Hematopoietic multipotent progenitor cell treated with erythropoietin and hydrocortisone succinate and interleukin-3 and kit ligand, for 4 days (in vitro differentiated cells): ENCODE results near the gene VAMP3.

Source experiments
- DNase-seq: peaks from one replicate; pipeline ENCODE4 v3.0.0-alpha.2; 2015

The VAMP3 gene

GRCh38 chr1:7821282-7821681 is 50.2 kb downstream of the VAMP3 start:
- DNase-seq = no peak

GRCh38 chr1:7824701-7825100 is 53.6 kb downstream of the VAMP3 start:
- DNase-seq = no peak

- peak; percentile 9 for DNase-seq
These were observed 55.3 kb downstream of the VAMP3 start for GRCh38 chr1:7826363-7826762.

DNA sequence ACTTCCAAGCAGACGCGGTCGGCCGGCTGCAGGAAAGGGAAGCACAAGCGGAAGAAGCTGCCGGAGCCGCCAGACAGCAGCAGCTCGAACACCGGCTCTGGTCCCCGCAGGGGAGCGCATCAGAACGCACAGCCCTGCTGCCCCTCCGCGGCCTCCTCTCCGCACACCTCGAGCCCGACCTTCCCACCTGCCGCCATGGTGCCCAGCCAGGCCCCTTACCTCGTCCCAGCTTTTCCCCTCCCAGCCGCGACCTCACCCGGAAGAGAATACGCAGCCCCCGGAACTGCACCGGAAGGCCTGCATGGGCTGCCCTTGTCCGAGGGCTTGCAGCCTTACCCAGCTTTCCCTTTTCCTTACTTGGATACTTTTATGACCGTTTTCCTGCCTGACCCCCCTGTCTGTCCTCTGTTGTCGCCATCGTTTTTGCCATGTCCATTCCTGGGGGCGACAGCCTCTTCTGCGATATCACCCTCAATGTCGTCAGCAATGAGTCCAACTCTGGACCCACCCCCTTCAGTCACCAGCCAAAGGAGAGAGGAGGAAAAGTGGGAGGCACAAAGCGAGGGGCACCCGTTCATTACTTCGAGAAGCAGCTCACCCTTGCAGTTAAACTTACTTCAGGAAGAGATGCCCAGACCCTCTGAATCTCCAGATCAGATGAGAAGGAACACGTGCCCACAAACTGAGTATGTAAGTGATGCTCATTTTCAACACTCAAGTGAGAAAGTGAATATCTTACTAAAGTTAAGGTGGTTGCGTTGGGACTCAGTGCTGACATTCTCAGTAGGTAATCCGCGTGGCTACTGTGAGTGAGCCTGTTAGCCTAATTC is 56.2 kb downstream of the VAMP3 start:
- DNase-seq = peak; percentile 64
